Esophagus (tissue), 2 donors: Measurements from ENCODE around the gene SCPEP1. TPM values are rescaled to one million over a fixed set of nuclear protein-coding genes. Genes with fewer than 3 reads are reported as not detected.
"Not testable (repeated sequence)": the region's sequence is repeated elsewhere in the genome, so short reads cannot be mapped to it uniquely, and the experiment has no call there.

Source experiments
- H3K27ac ChIP-seq, 2 donors: one replicate each; pipeline ENCODE4 v1.5.1; 2013; ENCODE audit warnings: low read depth in 2 of 2, mild to moderate bottlenecking in 2 of 2, inconsistent platforms in 1 of 2, low read length in 1 of 2, moderate library complexity in 1 of 2
- H3K27me3 ChIP-seq, 2 donors: one replicate each; pipeline ENCODE4 v1.6.1; 2013; ENCODE audit warnings: low read length in 2 of 2, control low read depth in 1 of 2, mild to moderate bottlenecking in 1 of 2; ENCODE audit not compliant: insufficient read depth in 2 of 2, control insufficient read depth in 1 of 2
- H3K36me3 ChIP-seq, 2 donors: one replicate each; pipeline ENCODE4 v1.6.1; 2013; ENCODE audit warnings: low read length in 1 of 2; ENCODE audit not compliant: control insufficient read depth in 2 of 2, insufficient read depth in 2 of 2
- H3K4me1 ChIP-seq, 2 donors: one replicate each; pipeline ENCODE4 v1.6.1; 2013; ENCODE audit warnings: low read length in 1 of 2; ENCODE audit not compliant: control insufficient read depth in 2 of 2, insufficient read depth in 2 of 2
- H3K4me3 ChIP-seq, 2 donors: one replicate each; pipeline ENCODE4 v1.5.1; 2013; ENCODE audit warnings: low read length in 2 of 2, mild to moderate bottlenecking in 2 of 2, low read depth in 1 of 2, moderate library complexity in 1 of 2
- H3K9me3 ChIP-seq, 2 donors: one replicate each; pipeline ENCODE4 v1.6.1; 2013; ENCODE audit warnings: mild to moderate bottlenecking in 2 of 2, low read depth in 1 of 2, low read length in 1 of 2, moderate library complexity in 1 of 2; ENCODE audit not compliant: control insufficient read depth in 2 of 2, insufficient read depth in 1 of 2
- WGBS, 2 donors: extraction: QIAGEN DNeasy Blood & Tissue Kit; methylation state at CpG; one replicate each; pipeline ENCODE4 v1.1.7; 2013; 5-methylcytosine and 5-hydroxymethylcytosine counted together
- polyA plus RNA-seq, 2 donors: library from polyadenylated mRNA; stranded (reverse); fragments of 200-250 nt; gene quantifications; one replicate each; pipeline ENCODE4 v1.2.3, GENCODE V29; 2013
- donor health status: healthy with polysubstance abuse.
- donor health status: Bipolar disorder and iron deficiency.

The SCPEP1 gene
- polyA plus RNA-seq, 2 donors: 51.1 to 98.3 TPM

GRCh38 chr17:56960596-56961538 is 17.1 kb upstream of the SCPEP1 start, which contains the start of gene COIL:
Gene COIL, minus strand, starts transcription at chr17:56961050. Its CDS starts 31 bp downstream, at chr17:56961019.
- Histone ChIP-seq H3K4me3 (peak within 1 kb of the TSS; percentile 78 to 98), H3K36me3 (peaks cover 0 to 2% of the 10 kb centered on the region in 2 donors), H3K27ac (peak within 1 kb of the TSS; percentile 80 to 92), H3K27me3 (no peaks in the 10 kb centered on the region), H3K9me3 (no peaks in the 10 kb centered on the region), H3K4me1 (peaks cover 4 to 6% of the 10 kb centered on the region in 2 donors)
- 4% methylated on average over 59 of the region's 59 CpGs for WGBS, 2 donors

GRCh38 chr17:56965241-56965640 is 12.7 kb upstream of the SCPEP1 start:
- not testable (repeated sequence) for H3K36me3 ChIP-seq, H3K4me3 ChIP-seq, H3K9me3 ChIP-seq, H3K4me1 ChIP-seq, H3K27me3 ChIP-seq, H3K27ac ChIP-seq
- 83 to 92% methylated on average over 9 of the region's 9 CpGs for WGBS, 2 donors

- H3K27me3 ChIP-seq, H3K9me3 ChIP-seq, H3K27ac ChIP-seq, H3K4me1 ChIP-seq, H3K36me3 ChIP-seq, H3K4me3 ChIP-seq: not testable (repeated sequence)
- WGBS, 2 donors: 66 to 88% methylated on average over 6 of the region's 6 CpGs
These were observed 12.2 kb upstream of the SCPEP1 start for GRCh38 chr17:56965681-56966080.

GRCh38 chr17:56966338-56966737 is 11.6 kb upstream of the SCPEP1 start:
- Histone ChIP-seq H3K4me1 (no peaks in the 10 kb centered on the region), H3K4me3 (no peak overlapping the region), H3K36me3 (no peaks in the 10 kb centered on the region), H3K27me3 (no peaks in the 10 kb centered on the region), H3K27ac (no peak overlapping the region), H3K9me3 (no peaks in the 10 kb centered on the region)
- WGBS, 2 donors: 69 to 80% methylated on average over 5 of the region's 5 CpGs

GRCh38 chr17:56970974-56971373 is 7.0 kb upstream of the SCPEP1 start:
- 95 to 100% methylated on average over 1 of the region's 1 CpG for WGBS, 2 donors

GRCh38 chr17:56972111-56972730 is 5.7 kb upstream of the SCPEP1 start:
- no peaks in the 10 kb centered on the region for H3K27me3 ChIP-seq
- WGBS, 2 donors: 66 to 75% methylated on average over 7 of the region's 7 CpGs
- no peak overlapping the region for H3K4me3 ChIP-seq
- H3K4me1 ChIP-seq: no peaks in the 10 kb centered on the region
- no peaks in the 10 kb centered on the region for H3K36me3 ChIP-seq
- H3K27ac ChIP-seq: no peak overlapping the region
- no peaks in the 10 kb centered on the region for H3K9me3 ChIP-seq

More at GRCh38 chr17:56970974-56971373, 7.0 kb upstream of the SCPEP1 start:
- Histone ChIP-seq H3K4me1 (no peaks in the 10 kb centered on the region), H3K27ac (no peak overlapping the region), H3K4me3 (no peak overlapping the region), H3K27me3 (no peaks in the 10 kb centered on the region), H3K9me3 (no peaks in the 10 kb centered on the region), H3K36me3 (no peaks in the 10 kb centered on the region)

- no peaks in the 10 kb centered on the region for H3K36me3 ChIP-seq
- no peak overlapping the region for H3K27ac ChIP-seq
- H3K4me1 ChIP-seq: no peaks in the 10 kb centered on the region
- WGBS, 2 donors: 52 to 53% methylated on average over 7 of the region's 7 CpGs
- H3K27me3 ChIP-seq: no peaks in the 10 kb centered on the region
- no peak overlapping the region for H3K4me3 ChIP-seq
- H3K9me3 ChIP-seq: no peaks in the 10 kb centered on the region
These were observed 4.4 kb upstream of the SCPEP1 start for GRCh38 chr17:56973520-56973919.

GRCh38 chr17:56974055-56974454 is 3.9 kb upstream of the SCPEP1 start:
- H3K9me3 ChIP-seq: no peaks in the 10 kb centered on the region
- H3K4me3 ChIP-seq: no peak overlapping the region
- H3K27ac ChIP-seq: no peak overlapping the region
- no peaks in the 10 kb centered on the region for H3K4me1 ChIP-seq
- no peaks in the 10 kb centered on the region for H3K36me3 ChIP-seq
- no peaks in the 10 kb centered on the region for H3K27me3 ChIP-seq
- WGBS, 2 donors: 90 to 96% methylated on average over 2 of the region's 2 CpGs

GRCh38 chr17:56975656-56976055 is 2.3 kb upstream of the SCPEP1 start:
- H3K4me1 ChIP-seq: no peaks in the 10 kb centered on the region
- H3K4me3 ChIP-seq: no peak overlapping the region
- 77 to 82% methylated on average over 2 of the region's 2 CpGs for WGBS, 2 donors

More at GRCh38 chr17:56975656-56976055, 2.3 kb upstream of the SCPEP1 start:
- no peaks in the 10 kb centered on the region for H3K27me3 ChIP-seq
- H3K9me3 ChIP-seq: no peaks in the 10 kb centered on the region
- H3K27ac ChIP-seq: no peak overlapping the region
- no peaks in the 10 kb centered on the region for H3K36me3 ChIP-seq
